GOT3 (cell line): Measurements from ENCODE around the gene MTA2.

ENCODE experiments used
- DNase-seq: peaks from one replicate; lab custom pipeline; 2025; ENCODE audit warnings: mixed read lengths; lab: John Stamatoyannopoulos, UW

MTA2 gene

GRCh38 chr11:62612366-62613290 lies 11.0 kb upstream of the MTA2 start, which contains the start of the genes EML3 and ROM1:
EML3 (minus strand) TSS chr11:62612775; CDS start chr11:62612457, 318 bp downstream.
ROM1 (plus strand) TSS chr11:62613257; CDS start chr11:62613282, 25 bp downstream.
- DNase-seq = peak; percentile 78

- no peak for DNase-seq
Measured at GRCh38 chr11:62611705-62612365, 10.2 kb upstream of the MTA2 start.

- DNase-seq = no peak
Measured at GRCh38 chr11:62610814-62611704, 9.4 kb upstream of the MTA2 start.

- no peak for DNase-seq
Measured at GRCh38 chr11:62610403-62610802, 8.7 kb upstream of the MTA2 start.

GRCh38 chr11:62608776-62609175 lies 7.1 kb upstream of the MTA2 start:
- DNase-seq = no peak

GRCh38 chr11:62607714-62608113 lies 6.0 kb upstream of the MTA2 start:
- DNase-seq = no peak

GRCh38 chr11:62605902-62606301 lies 4.2 kb upstream of the MTA2 start:
- DNase-seq = no peak

- DNase-seq = no peak
Measured at GRCh38 chr11:62605467-62605866, 3.8 kb upstream of the MTA2 start.

- no peak for DNase-seq
Measured at GRCh38 chr11:62604460-62605120, 2.9 kb upstream of the MTA2 start.

GRCh38 chr11:62603776-62604299 lies 2.2 kb upstream of the MTA2 start:
- no peak for DNase-seq

GRCh38 chr11:62603072-62603408 lies 1.4 kb upstream of the MTA2 start:
- DNase-seq = no peak

GRCh38 chr11:62602141-62603071 lies 741 bp upstream of the MTA2 start:
- no peak for DNase-seq

- DNase-seq = no peak
Measured at GRCh38 chr11:62601122-62601371, 618 bp downstream of the MTA2 start.

GRCh38 chr11:62600367-62601121 lies 1.1 kb downstream of the MTA2 start:
- DNase-seq = no peak

GRCh38 chr11:62599901-62600300 lies 1.8 kb downstream of the MTA2 start:
- DNase-seq = no peak

GRCh38 chr11:62599069-62599696 lies 2.5 kb downstream of the MTA2 start:
- peak; percentile 43 for DNase-seq

GRCh38 chr11:62595124-62595523 lies 6.5 kb downstream of the MTA2 start:
- DNase-seq = no peak

GRCh38 chr11:62593434-62594044 lies 8.1 kb downstream of the MTA2 start:
- no peak for DNase-seq

GRCh38 chr11:62592989-62593421 lies 8.7 kb downstream of the MTA2 start:
- no peak for DNase-seq
